Panc1 (cell line): ENCODE results near the gene CADPS2. TPM values are rescaled to one million over a fixed set of nuclear protein-coding genes. Genes with fewer than 3 reads are reported as not detected.

Source experiments
- ATAC-seq: fragments of 200-7000 bp; cut with Tn5 transposase; 2 replicates; pipeline ENCODE4 v1.9.1; 2020; ENCODE audit warnings: mild to moderate bottlenecking, moderate library complexity
- BruUV-seq: library from RNA; stranded (reverse); fragments of 400-500 nt; replicated peaks from 2 replicates; lab custom pipeline; 2021; lab: Mats Ljungman, UMichigan
- CTCF ChIA-PET: fragments of 300-600 bp; sonication (Branson Sonifier 250); formaldehyde crosslinking; loops from one replicate; lab custom pipeline; 2022; ENCODE audit warnings: antibody characterized with exemption; lab: Charles Lee
- POLR2A ChIA-PET: fragments of 300-600 bp; sonication (Branson Sonifier 250); formaldehyde crosslinking; loops from one replicate; lab custom pipeline; 2022; ENCODE audit warnings: antibody characterized with exemption; lab: Charles Lee
- DNase-seq: peaks from one replicate; pipeline ENCODE4 v3.0.0-alpha.2; 2010; ENCODE audit warnings: low read depth, low spot score
- H3K27ac ChIP-seq: 2 replicates; pipeline ENCODE4 v1.5.1; 2011; ENCODE audit warnings: mild to moderate bottlenecking, low read length, inconsistent platforms
- H3K27me3 ChIP-seq: fragments of 200-500 bp; sonication (Bioruptor generic); 2 replicates; pipeline ENCODE4 v1.6.0; 2014; ENCODE audit warnings: low read length, inconsistent platforms; ENCODE audit not compliant: control insufficient read depth, insufficient read depth
- H3K36me3 ChIP-seq: fragments of 200-500 bp; sonication (Bioruptor generic); 2 replicates; pipeline ENCODE4 v1.5.1; 2014; ENCODE audit warnings: inconsistent platforms, mild to moderate bottlenecking, low read length, moderate library complexity; ENCODE audit not compliant: control insufficient read depth, insufficient read depth
- H3K4me1 ChIP-seq: 2 replicates; pipeline ENCODE4 v1.5.1; 2011; ENCODE audit warnings: inconsistent platforms, mild to moderate bottlenecking, low read length, moderate library complexity; ENCODE audit not compliant: control insufficient read depth, insufficient read depth
- H3K4me3 ChIP-seq, 2 experiments: 2 replicates each; pipeline ENCODE4 v1.5.1; 2011 to 2012; ENCODE audit warnings: low read depth in 2 of 2, low read length in 2 of 2, mild to moderate bottlenecking in 2 of 2, inconsistent platforms in 1 of 2, moderate library complexity in 1 of 2
- H3K9me3 ChIP-seq: fragments of 200-500 bp; sonication (Bioruptor generic); 2 replicates; pipeline ENCODE4 v1.5.1; 2014; ENCODE audit warnings: low read depth, mild to moderate bottlenecking, inconsistent platforms, low read length, moderate library complexity; ENCODE audit not compliant: control insufficient read depth, insufficient read depth
- CTCF ChIP-seq: fragments of 450-650 bp; IDR thresholded peaks from 2 replicates; pipeline ENCODE4 v1.5.1; 2017; ENCODE audit warnings: mild to moderate bottlenecking
- POLR2AphosphoS5 ChIP-seq: IDR thresholded peaks from 2 replicates; pipeline ENCODE4 v1.6.1; 2012; ENCODE audit warnings: mild to moderate bottlenecking, low read depth, low read length, moderate library complexity
- REST ChIP-seq, 2 experiments: IDR thresholded peaks; 2 replicates each; pipeline ENCODE4 v1.6.1; 2011 to 2012; ENCODE audit warnings: low read depth in 2 of 2, control low read depth in 1 of 2, low read length in 1 of 2, mild to moderate bottlenecking in 1 of 2, moderate library complexity in 1 of 2; ENCODE audit not compliant: insufficient read depth in 1 of 2
- SIN3A ChIP-seq: IDR thresholded peaks from 2 replicates; pipeline ENCODE4 v1.6.1; 2012; ENCODE audit warnings: low read depth, mild to moderate bottlenecking, low read length, moderate library complexity, borderline replicate concordance; ENCODE audit not compliant: insufficient read depth
- TCF7L2 ChIP-seq: IDR thresholded peaks from 2 replicates; pipeline ENCODE4 v1.6.1; 2011; ENCODE audit warnings: mild to moderate bottlenecking, low read depth, low read length, inconsistent platforms
- in situ Hi-C: cut with HindIII; loops from 2 replicates; pipeline ENCODE4 v1.10.0; 2016; ENCODE audit warnings: low sequenced_read_pairs, low pct_unique_long_range_greater_than_20kb
- intact Hi-C: fragments of 100-400 bp; cut with micrococcal nuclease; formaldehyde crosslinking; loops from one replicate; pipeline ENCODE4 v1.10.0; 2022; ENCODE audit not compliant: unreplicated experiment
- total RNA-seq: library from RNA; stranded (reverse); gene quantifications from one replicate; pipeline ENCODE4 v1.2.1, GENCODE V29; 2021; ENCODE audit not compliant: unreplicated experiment

Gene CADPS2
- total RNA-seq, 1 experiment from 2014 or later = 1.6 TPM

- ATAC-seq = no peak
- in situ Hi-C loops = no loop called here
- intact Hi-C loops = no loop called here
Measured at GRCh38 chr7:122829962-122830361, 56.3 kb downstream of the CADPS2 start.

GRCh38 chr7:122827763-122828162 is 58.5 kb downstream of the CADPS2 start:
- no peak for ATAC-seq
- Histone ChIP-seq H3K4me3 (no peak overlapping the region), H3K4me1 (no peaks in the 10 kb centered on the region), H3K9me3 (no peaks in the 10 kb centered on the region), H3K27ac (no peak overlapping the region), H3K27me3 (no peaks in the 10 kb centered on the region), H3K36me3 (no peaks in the 10 kb centered on the region)
- CTCF ChIA-PET = no interaction called here
- intact Hi-C loops = no loop called here
- no peak for TF ChIP-seq SIN3A
- no peak for TF ChIP-seq TCF7L2
- no peak for TF ChIP-seq REST (IDR thresholded peaks at IDR 0.05; ENCODE audit: insufficient read depth in 1 of 2, low read depth in 2 of 2, low read length in 1 of 2)
- TF ChIP-seq POLR2AphosphoS5 = no peak
- no peak for TF ChIP-seq CTCF
- BruUV-seq = no TSS peak
- POLR2A ChIA-PET = no interaction called here
- DNase-seq = no peak
- in situ Hi-C loops = no loop called here

More at GRCh38 chr7:122829962-122830361, 56.3 kb downstream of the CADPS2 start:
- Histone ChIP-seq H3K9me3 (no peaks in the 10 kb centered on the region), H3K4me1 (no peaks in the 10 kb centered on the region), H3K27ac (no peak overlapping the region), H3K36me3 (no peaks in the 10 kb centered on the region), H3K27me3 (no peaks in the 10 kb centered on the region), H3K4me3 (no peak overlapping the region)
- TF ChIP-seq CTCF (no peak), TCF7L2 (no peak), SIN3A (no peak)
- DNase-seq = no peak
- POLR2A ChIA-PET = no interaction called here
- BruUV-seq = no TSS peak
- CTCF ChIA-PET = no interaction called here
